GM18867 (cell line): ENCODE results near the gene EDA.

ENCODE experiments used
- ATAC-seq: cut with Tn5 transposase; IDR thresholded peaks from one replicate; pipeline ENCODE4 v1.9.1; 2021; ENCODE audit warnings: mild to moderate bottlenecking, moderate library complexity; ENCODE audit not compliant: unreplicated experiment

EDA gene

GRCh38 chrX:70054391-70054790, 438.5 kb downstream of the EDA start:
- no peak for ATAC-seq

GRCh38 chrX:70062076-70062475, 446.2 kb downstream of the EDA start, which contains the start of gene OTUD6A:
OTUD6A (plus strand) TSS chrX:70062457; CDS start chrX:70062525, 68 bp downstream.
- no peak for ATAC-seq

- ATAC-seq, result no peak
These were observed 447.1 kb downstream of the EDA start for GRCh38 chrX:70062961-70063550.

- ATAC-seq, result no peak
These were observed 450.7 kb downstream of the EDA start for GRCh38 chrX:70066646-70067045.

- no peak for ATAC-seq
These were observed 463.4 kb downstream of the EDA start for GRCh38 chrX:70079297-70079696.

GRCh38 chrX:70079870-70080269, 464.0 kb downstream of the EDA start:
- ATAC-seq, result no peak

GRCh38 chrX:70082723-70083122, 466.8 kb downstream of the EDA start:
- ATAC-seq, result no peak

GRCh38 chrX:70084592-70085240, 468.8 kb downstream of the EDA start:
- ATAC-seq, result no peak

GRCh38 chrX:70087857-70088630, 472.1 kb downstream of the EDA start:
- no peak for ATAC-seq

GRCh38 chrX:70088751-70089150, 472.8 kb downstream of the EDA start:
- ATAC-seq, result no peak
